ENCODE measurements around the gene TRIM65.
A peak's percentile ranks its signal among the peaks of the same experiment; 100 is the strongest.

The TRIM65 gene

DNA sequence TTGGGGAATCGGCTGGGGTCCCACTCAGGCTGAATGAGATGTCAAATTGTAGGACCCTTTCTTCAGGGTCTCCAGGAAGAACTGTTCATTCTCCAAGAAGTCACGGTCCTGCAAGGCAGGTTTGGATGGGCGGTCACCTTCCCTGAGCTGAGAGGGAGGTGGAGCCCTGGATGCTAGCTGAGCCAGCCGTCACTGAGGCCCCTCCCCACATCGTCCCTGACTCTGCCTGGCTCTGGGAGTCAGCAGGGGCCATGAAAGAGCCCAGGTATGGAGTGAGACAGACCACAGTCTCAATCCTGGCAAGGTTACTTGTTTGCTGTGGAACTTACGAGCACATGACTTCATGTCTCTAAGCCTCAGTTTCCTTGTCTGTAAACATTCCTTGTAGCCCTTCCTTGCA is 13.9 kb upstream of the TRIM65 start:
- Histone ChIP-seq H3K36me3 (ENCODE audit: insufficient read depth) (no peaks in the 10 kb centered on the region), H3K27ac (peak overlapping the region; percentile 88), H2AFZ (ENCODE audit: low read depth) (peak overlapping the region; percentile 56; the same call in 1 of the 2 replicates), H3K4me2 (peak overlapping the region; percentile 94), H3K9ac (peak overlapping the region; percentile 62; the same call in 1 of the 2 replicates), H3K4me3 (IDR thresholded peaks at IDR 0.05; ENCODE audit: insufficient read depth, low read depth, low read length) (no peak overlapping the region), H4K20me1 (ENCODE audit: insufficient read depth) (no peaks in the 10 kb centered on the region), H3K27me3 (ENCODE audit: insufficient read depth, low read depth) (no peaks in the 10 kb centered on the region), H3K4me1 (ENCODE audit: low read depth, poor library complexity, severe bottlenecking) (peaks cover 72% of the 10 kb centered on the region), H3K79me2 (ENCODE audit: insufficient read depth, low read depth) (no peaks in the 10 kb centered on the region)
- TF ChIP-seq, protein P1, sequence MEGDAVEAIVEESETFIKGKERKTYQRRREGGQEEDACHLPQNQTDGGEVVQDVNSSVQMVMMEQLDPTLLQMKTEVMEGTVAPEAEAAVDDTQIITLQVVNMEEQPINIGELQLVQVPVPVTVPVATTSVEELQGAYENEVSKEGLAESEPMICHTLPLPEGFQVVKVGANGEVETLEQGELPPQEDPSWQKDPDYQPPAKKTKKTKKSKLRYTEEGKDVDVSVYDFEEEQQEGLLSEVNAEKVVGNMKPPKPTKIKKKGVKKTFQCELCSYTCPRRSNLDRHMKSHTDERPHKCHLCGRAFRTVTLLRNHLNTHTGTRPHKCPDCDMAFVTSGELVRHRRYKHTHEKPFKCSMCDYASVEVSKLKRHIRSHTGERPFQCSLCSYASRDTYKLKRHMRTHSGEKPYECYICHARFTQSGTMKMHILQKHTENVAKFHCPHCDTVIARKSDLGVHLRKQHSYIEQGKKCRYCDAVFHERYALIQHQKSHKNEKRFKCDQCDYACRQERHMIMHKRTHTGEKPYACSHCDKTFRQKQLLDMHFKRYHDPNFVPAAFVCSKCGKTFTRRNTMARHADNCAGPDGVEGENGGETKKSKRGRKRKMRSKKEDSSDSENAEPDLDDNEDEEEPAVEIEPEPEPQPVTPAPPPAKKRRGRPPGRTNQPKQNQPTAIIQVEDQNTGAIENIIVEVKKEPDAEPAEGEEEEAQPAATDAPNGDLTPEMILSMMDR (conservative IDR thresholded peaks at IDR 0.05; ENCODE audit: low read depth, low read length) = no peak

DNA sequence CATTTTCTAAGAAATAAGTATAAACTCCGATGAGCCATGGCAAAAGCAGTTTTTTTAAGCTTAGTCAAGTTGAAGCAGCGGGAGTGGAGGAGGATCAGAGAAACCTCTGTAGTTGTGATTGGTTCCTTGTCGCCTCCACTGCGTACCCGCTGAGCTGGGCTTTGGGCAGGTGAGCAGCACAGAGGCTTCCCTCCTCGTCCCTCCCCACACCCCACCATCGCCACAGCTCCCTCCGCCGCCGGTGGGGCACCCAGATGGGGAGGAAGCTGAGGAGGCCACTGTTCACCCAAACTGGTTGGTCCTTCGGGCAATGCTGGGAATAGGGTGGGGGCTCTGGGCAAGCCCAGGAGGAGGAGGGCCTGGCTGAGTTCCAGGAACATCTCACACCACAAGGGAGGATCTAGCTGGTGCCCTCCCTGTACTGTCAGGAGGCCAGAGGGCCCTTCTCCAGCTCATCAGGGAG is 13.1 kb upstream of the TRIM65 start:
- TF ChIP-seq, protein P1 (conservative IDR thresholded peaks at IDR 0.05; ENCODE audit: low read depth, low read length) = no peak
- H3K27me3 ChIP-seq (ENCODE audit: insufficient read depth, low read depth) = no peaks in the 10 kb centered on the region
- H3K9ac ChIP-seq = peak overlapping the region; percentile 62; the same call in 1 of the 2 replicates
- no peaks in the 10 kb centered on the region for H4K20me1 ChIP-seq (ENCODE audit: insufficient read depth)
- H3K36me3 ChIP-seq (ENCODE audit: insufficient read depth) = no peaks in the 10 kb centered on the region
- H3K79me2 ChIP-seq (ENCODE audit: insufficient read depth, low read depth) = no peaks in the 10 kb centered on the region
- peak overlapping the region; percentile 94 for H3K4me2 ChIP-seq
- H2AFZ ChIP-seq (ENCODE audit: low read depth) = peak overlapping the region; percentile 56
- H3K27ac ChIP-seq = peak overlapping the region; percentile 88
- H3K4me3 ChIP-seq (IDR thresholded peaks at IDR 0.05; ENCODE audit: insufficient read depth, low read depth, low read length) = no peak overlapping the region
- H3K4me1 ChIP-seq (ENCODE audit: low read depth, poor library complexity, severe bottlenecking) = peaks cover 79% of the 10 kb centered on the region

DNA sequence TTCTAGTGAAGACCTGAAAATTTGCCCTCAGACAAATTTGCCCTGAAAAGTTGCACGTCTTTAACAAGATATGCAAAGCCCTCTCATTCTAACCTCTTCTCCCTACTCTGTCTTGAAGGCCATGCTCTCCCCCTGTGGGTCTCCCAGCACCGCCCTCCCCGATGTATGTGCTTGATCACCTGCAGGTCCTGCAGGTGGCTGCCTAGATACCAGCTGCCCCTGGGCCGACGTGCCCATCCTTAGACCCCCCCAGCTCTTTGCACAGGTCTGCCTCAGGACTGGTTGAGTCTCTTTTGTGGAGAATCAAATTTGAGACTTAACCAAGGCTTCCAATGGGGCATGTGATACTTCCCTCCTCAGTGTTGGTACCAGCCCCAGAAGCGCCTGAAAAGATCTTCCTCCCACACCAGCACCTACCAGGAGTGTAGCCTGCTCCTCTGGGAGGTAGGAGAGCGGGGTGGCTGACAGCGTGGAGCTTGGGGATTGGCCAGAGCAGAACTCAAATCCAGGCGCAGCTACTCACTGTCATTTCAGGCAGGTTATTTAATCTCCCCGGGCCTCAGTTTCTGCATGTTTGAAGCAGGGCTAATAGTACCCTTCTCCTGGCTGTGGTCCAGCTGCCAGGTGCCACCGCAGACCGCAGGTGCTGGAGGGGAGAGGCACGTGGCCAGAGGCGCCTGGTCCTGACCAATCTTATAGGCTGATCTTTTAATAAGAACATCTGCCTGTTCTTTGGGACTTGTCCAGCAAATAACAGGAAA is 12.5 kb upstream of the TRIM65 start:
- peak overlapping the region; percentile 94 for H3K4me2 ChIP-seq
- peaks cover 79% of the 10 kb centered on the region for H3K4me1 ChIP-seq (ENCODE audit: low read depth, poor library complexity, severe bottlenecking)
- H3K36me3 ChIP-seq (ENCODE audit: insufficient read depth) = no peaks in the 10 kb centered on the region
- H3K27me3 ChIP-seq (ENCODE audit: insufficient read depth, low read depth) = no peaks in the 10 kb centered on the region
- no peaks in the 10 kb centered on the region for H4K20me1 ChIP-seq (ENCODE audit: insufficient read depth)
- TF ChIP-seq, protein P1 (conservative IDR thresholded peaks at IDR 0.05; ENCODE audit: low read depth, low read length) = no peak
- peaks cover 2% of the 10 kb centered on the region for H3K79me2 ChIP-seq (ENCODE audit: insufficient read depth, low read depth)
- H3K4me3 ChIP-seq (IDR thresholded peaks at IDR 0.05; ENCODE audit: insufficient read depth, low read depth, low read length) = no peak overlapping the region
- H3K27ac ChIP-seq = peak overlapping the region; percentile 88
- peak overlapping the region; percentile 56 for H2AFZ ChIP-seq (ENCODE audit: low read depth)
- H3K9ac ChIP-seq = peak overlapping the region; percentile 62; the same call in 1 of the 2 replicates

DNA sequence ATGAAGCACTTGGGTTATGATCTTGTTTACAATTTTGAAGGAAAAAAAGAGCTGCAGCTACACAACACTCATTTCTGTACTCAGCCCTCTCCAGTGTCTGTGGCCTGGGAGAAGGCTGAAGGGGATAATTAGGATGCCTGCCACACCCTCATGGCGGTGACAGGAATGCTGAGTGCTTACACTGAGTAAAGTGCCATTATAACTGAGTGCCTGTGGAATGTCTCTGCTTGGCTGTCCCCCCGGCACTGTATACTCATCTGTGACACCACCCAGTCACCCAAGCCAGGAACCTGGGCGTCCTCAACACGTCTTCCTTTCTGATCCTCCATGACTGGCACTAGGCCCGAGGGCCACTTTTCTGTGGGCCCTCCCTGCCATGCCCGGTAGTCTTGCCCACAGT is 11.4 kb upstream of the TRIM65 start:
- Histone ChIP-seq H3K27ac (peak overlapping the region; percentile 88), H3K36me3 (ENCODE audit: insufficient read depth) (no peaks in the 10 kb centered on the region), H3K4me3 (IDR thresholded peaks at IDR 0.05; ENCODE audit: insufficient read depth, low read depth, low read length) (no peak overlapping the region), H3K4me2 (peak overlapping the region; percentile 94), H2AFZ (ENCODE audit: low read depth) (no peak overlapping the region), H3K79me2 (ENCODE audit: insufficient read depth, low read depth) (peaks cover 13% of the 10 kb centered on the region), H3K27me3 (ENCODE audit: insufficient read depth, low read depth) (no peaks in the 10 kb centered on the region), H3K9ac (peak overlapping the region; percentile 62; the same call in 1 of the 2 replicates), H4K20me1 (ENCODE audit: insufficient read depth) (no peaks in the 10 kb centered on the region), H3K4me1 (ENCODE audit: low read depth, poor library complexity, severe bottlenecking) (peaks cover 87% of the 10 kb centered on the region)
- TF ChIP-seq, protein P1 (conservative IDR thresholded peaks at IDR 0.05; ENCODE audit: low read depth, low read length) = no peak

All from KMS-11 (cell line).